ENCODE results near the gene HLA-DMA.
A peak's percentile ranks its signal among the peaks of the same experiment; 100 is the strongest.
"Not testable (repeated sequence)": the region's sequence is repeated elsewhere in the genome, so short reads cannot be mapped to it uniquely, and the experiment has no call there.

Gene HLA-DMA

DNA sequence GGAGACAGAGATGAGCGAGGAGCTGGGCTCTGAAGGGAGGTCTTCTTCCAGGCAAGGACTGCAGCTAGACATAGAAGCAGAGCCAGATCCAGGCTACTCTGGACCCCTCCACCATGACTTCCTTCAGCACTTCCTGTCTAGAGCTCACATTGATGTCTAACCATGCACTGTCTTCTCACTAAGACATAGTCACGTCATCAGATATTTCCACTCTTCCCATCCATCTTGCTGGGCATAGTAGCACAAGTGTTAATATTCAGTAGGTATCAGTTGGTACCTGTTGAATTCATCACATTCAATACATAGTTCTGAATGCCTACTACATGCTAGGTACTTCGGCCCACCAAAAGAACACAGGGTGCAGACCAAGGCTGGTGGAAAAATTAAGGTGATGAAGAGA lies 2.9 kb downstream of the HLA-DMA start:
- Mint-ChIP-seq H3K27ac (no peak overlapping the region), H3K4me3 (peak overlapping the region; percentile 38), H3K9me3 (no peaks in the 10 kb centered on the region), H3K36me3 (ENCODE audit: low read depth) (no peaks in the 10 kb centered on the region), H3K4me1 (ENCODE audit: low read depth) (peaks cover 84% of the 10 kb centered on the region), H3K27me3 (no peaks in the 10 kb centered on the region)

DNA sequence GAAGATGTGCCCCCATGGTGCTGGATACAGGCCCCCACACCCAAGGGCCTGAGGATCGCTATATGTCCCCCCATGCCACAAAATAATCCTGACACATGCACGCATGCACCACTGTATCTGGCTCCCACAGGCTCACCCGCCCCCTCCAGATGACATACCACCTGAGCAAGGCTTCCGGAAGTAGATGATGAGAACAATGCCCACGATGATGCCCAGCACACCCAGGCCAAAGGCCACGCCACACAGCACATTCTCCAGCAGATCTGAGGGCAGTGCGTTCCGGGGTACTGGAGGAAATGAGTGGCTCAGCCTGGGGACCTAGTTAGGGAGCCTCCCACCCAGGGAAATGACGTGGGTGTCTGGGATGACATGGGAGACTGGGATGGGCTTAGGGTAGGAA lies 3.8 kb downstream of the HLA-DMA start:
- H3K27me3 Mint-ChIP-seq, result no peaks in the 10 kb centered on the region
- peak overlapping the region; percentile 34 for H3K27ac Mint-ChIP-seq
- peaks cover 84% of the 10 kb centered on the region for H3K4me1 Mint-ChIP-seq (ENCODE audit: low read depth)
- no peak overlapping the region for H3K4me3 Mint-ChIP-seq
- H3K36me3 Mint-ChIP-seq (ENCODE audit: low read depth), result no peaks in the 10 kb centered on the region
- H3K9me3 Mint-ChIP-seq, result no peaks in the 10 kb centered on the region

GRCh38 chr6:32947552-32948465 lies 5.1 kb downstream of the HLA-DMA start:
- Mint-ChIP-seq H3K4me1 (ENCODE audit: low read depth) (peaks cover 84% of the 10 kb centered on the region), H3K27me3 (no peaks in the 10 kb centered on the region), H3K9me3 (no peaks in the 10 kb centered on the region), H3K36me3 (ENCODE audit: low read depth) (no peaks in the 10 kb centered on the region), H3K27ac (no peak overlapping the region), H3K4me3 (no peak overlapping the region)

DNA sequence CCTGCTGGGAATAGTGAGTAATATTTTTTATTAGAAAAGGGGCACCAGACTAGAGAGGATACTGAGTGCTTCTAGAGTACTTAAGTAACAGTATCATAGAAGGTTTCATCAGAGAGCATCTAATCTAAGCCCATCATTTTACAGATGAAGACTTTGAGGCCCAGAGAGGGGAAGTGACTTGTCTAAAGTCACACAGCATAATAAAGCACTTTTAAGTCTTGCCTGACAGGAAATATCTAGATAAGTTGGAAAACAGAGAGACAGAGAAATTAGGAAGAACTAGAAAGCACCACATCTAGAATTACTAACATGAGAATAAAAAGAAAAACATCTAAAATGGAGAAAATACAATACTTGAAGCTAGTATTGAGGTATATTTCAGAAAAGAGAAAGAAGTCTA lies 6.0 kb downstream of the HLA-DMA start:
- Mint-ChIP-seq H3K9me3 (no peaks in the 10 kb centered on the region), H3K27ac (peak overlapping the region; percentile 46), H3K27me3 (no peaks in the 10 kb centered on the region), H3K4me1 (ENCODE audit: low read depth) (peaks cover 86% of the 10 kb centered on the region), H3K36me3 (ENCODE audit: low read depth) (no peaks in the 10 kb centered on the region), H3K4me3 (no peak overlapping the region)

DNA sequence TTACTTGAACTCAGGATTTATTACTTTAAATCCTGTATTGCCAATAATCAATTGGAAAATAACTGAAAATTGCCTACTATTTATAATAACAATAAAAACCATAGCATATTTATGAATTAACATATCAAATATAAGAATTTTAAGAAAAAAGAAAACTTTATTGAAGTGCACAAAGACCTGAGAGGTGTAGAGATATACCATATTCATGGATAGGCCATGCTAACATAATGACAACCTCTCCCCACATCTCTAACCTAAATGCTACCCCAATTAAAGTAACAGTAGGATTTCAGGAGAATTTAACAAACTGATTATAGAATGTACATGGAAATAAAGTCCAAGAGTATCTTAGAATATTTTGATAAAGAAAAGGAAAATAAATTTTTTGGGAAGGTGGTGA lies 6.9 kb downstream of the HLA-DMA start:
- Mint-ChIP-seq H3K36me3 (ENCODE audit: low read depth) (no peaks in the 10 kb centered on the region), H3K27ac (peak overlapping the region; percentile 92), H3K9me3 (no peaks in the 10 kb centered on the region), H3K27me3 (no peaks in the 10 kb centered on the region), H3K4me1 (ENCODE audit: low read depth) (peaks cover 95% of the 10 kb centered on the region), H3K4me3 (peak overlapping the region; percentile 78)

GRCh38 chr6:32945108-32945760 lies 7.7 kb downstream of the HLA-DMA start:
- Mint-ChIP-seq H3K36me3 (ENCODE audit: low read depth) (no peaks in the 10 kb centered on the region), H3K27ac (peak overlapping the region; percentile 92), H3K4me3 (peak overlapping the region; percentile 78), H3K27me3 (no peaks in the 10 kb centered on the region), H3K4me1 (ENCODE audit: low read depth) (peaks cover 100% of the 10 kb centered on the region), H3K9me3 (no peaks in the 10 kb centered on the region)

DNA sequence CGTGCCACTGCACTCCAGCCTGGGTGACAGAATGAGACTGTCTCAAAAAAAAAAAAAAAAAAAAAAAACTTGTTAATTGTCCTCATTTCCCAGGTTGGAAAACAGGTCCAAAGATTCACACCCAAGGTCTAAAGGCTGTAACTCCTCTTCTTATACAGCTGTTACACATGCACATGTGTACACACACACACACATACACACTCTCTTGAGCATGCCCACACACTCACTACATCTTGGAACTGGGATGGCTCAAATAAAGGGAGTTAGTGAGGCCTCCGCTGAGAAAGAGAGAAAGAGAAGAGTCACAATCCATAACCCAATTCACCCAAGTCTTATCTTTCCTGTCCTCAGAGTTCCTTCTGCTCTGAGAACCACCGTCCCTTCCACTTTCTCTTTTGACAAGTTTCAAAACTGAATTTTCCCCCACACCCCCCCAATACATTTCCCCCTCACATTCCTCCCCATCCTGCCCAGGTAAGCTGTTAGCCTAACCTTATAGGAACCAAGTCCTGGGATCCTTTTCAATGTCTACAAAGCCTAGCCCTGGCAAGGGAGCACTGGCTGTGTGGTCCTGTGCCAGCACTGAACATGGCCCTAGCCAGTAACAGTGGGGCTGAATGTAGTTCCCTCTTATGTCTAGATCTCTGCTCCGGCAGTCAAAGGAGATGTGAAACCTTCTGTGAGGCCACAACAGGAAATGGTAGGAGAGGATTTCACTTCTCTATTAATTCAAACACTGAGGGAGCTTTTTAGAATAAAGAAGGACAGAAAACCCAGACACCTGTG lies 8.8 kb downstream of the HLA-DMA start:
- Mint-ChIP-seq H3K9me3 (no peaks in the 10 kb centered on the region), H3K27ac (peak overlapping the region; percentile 92), H3K4me3 (peak overlapping the region; percentile 78), H3K27me3 (no peaks in the 10 kb centered on the region), H3K4me1 (ENCODE audit: low read depth) (peaks cover 92% of the 10 kb centered on the region), H3K36me3 (ENCODE audit: low read depth) (no peaks in the 10 kb centered on the region)

DNA sequence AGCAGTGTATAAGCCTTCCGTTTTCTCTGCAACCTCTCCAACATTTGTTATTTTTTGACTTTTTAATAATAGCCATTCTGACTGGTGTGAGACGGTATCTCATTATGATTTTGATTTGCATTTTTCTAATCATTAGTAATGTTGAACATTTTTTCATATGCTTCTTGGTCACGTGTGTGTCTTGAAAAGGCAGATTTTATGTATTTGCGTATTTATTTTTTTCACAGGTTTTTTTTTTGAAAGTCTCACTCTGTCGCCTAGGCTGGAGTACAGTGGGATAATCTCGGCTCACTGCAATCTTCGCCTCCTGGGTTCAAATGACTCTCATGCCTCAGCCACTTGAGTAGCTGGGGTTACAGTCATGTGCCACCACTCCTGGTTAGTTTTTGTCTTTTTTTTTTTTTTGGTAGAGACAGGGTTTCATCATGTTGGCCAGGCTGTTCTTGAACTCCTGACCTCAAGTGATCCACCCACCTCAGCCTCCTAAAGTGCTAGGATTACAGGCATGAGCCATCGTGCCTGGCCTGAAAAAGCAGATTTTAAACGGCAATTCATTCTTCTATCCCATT lies 10.3 kb downstream of the HLA-DMA start:
- peaks cover 86% of the 10 kb centered on the region for H3K4me1 Mint-ChIP-seq (ENCODE audit: low read depth)
- not testable (repeated sequence) for H3K9me3 Mint-ChIP-seq; H3K36me3 Mint-ChIP-seq (ENCODE audit: low read depth); H3K27me3 Mint-ChIP-seq; H3K27ac Mint-ChIP-seq; H3K4me3 Mint-ChIP-seq

- Mint-ChIP-seq H3K36me3 (ENCODE audit: low read depth) (peaks cover 5% of the 10 kb centered on the region), H3K9me3 (no peaks in the 10 kb centered on the region), H3K27ac (peak overlapping the region; percentile 86)
Observed at GRCh38 chr6:32941214-32941768, 11.6 kb downstream of the HLA-DMA start.

GRCh38 chr6:32940656-32941213 lies 12.2 kb downstream of the HLA-DMA start, which contains the start of gene HLA-DMB:
Gene HLA-DMB (minus strand): TSS chr6:32941028. CDS start chr6:32940807, 221 bp downstream.
- Mint-ChIP-seq H3K9me3 (no peaks in the 10 kb centered on the region), H3K27me3 (no peaks in the 10 kb centered on the region), H3K27ac (peak within 1 kb of the TSS; percentile 86), H3K36me3 (ENCODE audit: low read depth) (peaks cover 8% of the 10 kb centered on the region), H3K4me3 (peak within 1 kb of the TSS; percentile 82), H3K4me1 (ENCODE audit: low read depth) (peaks cover 80% of the 10 kb centered on the region)

More at GRCh38 chr6:32941214-32941768, 11.6 kb downstream of the HLA-DMA start:
- H3K27me3 Mint-ChIP-seq, result no peaks in the 10 kb centered on the region
- H3K4me3 Mint-ChIP-seq, result peak overlapping the region; percentile 82
- peaks cover 80% of the 10 kb centered on the region for H3K4me1 Mint-ChIP-seq (ENCODE audit: low read depth)

GRCh38 chr6:32938494-32938893 lies 14.4 kb downstream of the HLA-DMA start:
- peaks cover 8% of the 10 kb centered on the region for H3K36me3 Mint-ChIP-seq (ENCODE audit: low read depth)
- H3K27ac Mint-ChIP-seq, result no peak overlapping the region
- no peaks in the 10 kb centered on the region for H3K9me3 Mint-ChIP-seq
- H3K27me3 Mint-ChIP-seq, result no peaks in the 10 kb centered on the region
- H3K4me1 Mint-ChIP-seq (ENCODE audit: low read depth), result peaks cover 69% of the 10 kb centered on the region
- H3K4me3 Mint-ChIP-seq, result peak overlapping the region; percentile 33

GRCh38 chr6:32937230-32937633 lies 15.7 kb downstream of the HLA-DMA start:
- H3K27ac Mint-ChIP-seq, result no peak overlapping the region
- H3K4me3 Mint-ChIP-seq, result no peak overlapping the region
- no peaks in the 10 kb centered on the region for H3K9me3 Mint-ChIP-seq
- peaks cover 8% of the 10 kb centered on the region for H3K36me3 Mint-ChIP-seq (ENCODE audit: low read depth)
- no peaks in the 10 kb centered on the region for H3K27me3 Mint-ChIP-seq
- H3K4me1 Mint-ChIP-seq (ENCODE audit: low read depth), result peaks cover 59% of the 10 kb centered on the region

DNA sequence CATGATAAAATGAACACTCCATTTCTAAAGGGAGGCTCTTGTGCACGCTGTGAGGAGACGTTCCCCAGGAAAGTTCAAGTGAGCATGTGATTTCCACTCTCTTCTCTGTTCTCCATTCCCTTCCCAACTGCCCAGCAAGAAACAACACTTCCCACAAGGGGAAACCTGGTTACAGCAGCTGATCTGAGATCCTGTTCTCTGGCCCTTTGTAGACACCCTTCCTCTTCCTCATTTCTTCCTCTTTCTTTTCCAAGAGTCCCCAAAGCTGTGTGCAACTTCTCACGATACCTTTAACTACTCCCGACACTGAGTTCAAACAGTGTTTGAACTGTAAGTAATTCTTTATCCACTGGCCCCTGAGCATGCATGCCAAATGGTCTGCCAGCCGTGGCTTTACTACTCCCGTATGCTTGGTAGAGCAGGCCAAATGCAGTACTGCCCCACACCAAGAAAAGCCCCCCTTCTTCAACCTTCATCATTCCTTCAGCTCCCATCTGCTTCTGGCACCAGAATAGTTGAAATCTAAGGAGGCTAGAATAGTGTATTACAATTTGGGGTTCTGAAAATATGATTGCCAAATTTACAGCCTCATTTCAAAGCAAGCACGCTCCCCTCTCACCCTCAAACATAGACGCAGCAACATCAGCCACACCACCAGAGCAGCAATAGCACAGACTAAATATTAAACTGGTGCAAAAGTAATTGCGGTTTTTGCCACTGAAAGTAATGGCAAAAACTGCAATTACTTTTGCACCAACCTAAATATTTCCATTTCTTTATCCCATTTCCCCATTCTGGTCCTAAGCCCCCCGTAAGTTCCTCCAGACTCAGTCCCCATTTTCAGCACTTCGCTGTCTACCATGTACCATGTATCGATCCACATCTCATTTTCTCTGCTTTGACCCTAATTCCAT lies 16.4 kb downstream of the HLA-DMA start:
- no peaks in the 10 kb centered on the region for H3K9me3 Mint-ChIP-seq
- H3K36me3 Mint-ChIP-seq (ENCODE audit: low read depth), result peaks cover 8% of the 10 kb centered on the region
- H3K4me3 Mint-ChIP-seq, result no peak overlapping the region
- H3K27ac Mint-ChIP-seq, result no peak overlapping the region
- H3K4me1 Mint-ChIP-seq (ENCODE audit: low read depth), result peaks cover 52% of the 10 kb centered on the region
- no peaks in the 10 kb centered on the region for H3K27me3 Mint-ChIP-seq

All from stimulated activated naive CD8-positive, alpha-beta T cell treated with anti-CD3 and anti-CD28 coated beads, Interleukin-15, Interleukin-2, amounts not matched to agents 100 ng/mL and 50 ng/mL, for 24 hours (primary cell).